Measurements from ENCODE around the gene CPTP. TPM values are rescaled to one million over a fixed set of nuclear protein-coding genes. Genes with fewer than 3 reads are reported as not detected.

Gene CPTP
- total RNA-seq, 2 donors from 2014 or later = 18.0 to 22.8 TPM

GRCh38 chr1:1332774-1333480, 8.3 kb downstream of the CPTP start:
- no peaks in the 10 kb centered on the region for H3K27me3 Mint-ChIP-seq (ENCODE audit: low read depth)
- H3K27ac Mint-ChIP-seq = no peak overlapping the region
- no peak for ATAC-seq (replicated peaks in 1 of 2)

GRCh38 chr1:1333551-1334241, 9.1 kb downstream of the CPTP start:
- peaks cover 0 to 1% of the 10 kb centered on the region in 2 donors for H3K9me3 Mint-ChIP-seq
- DNase-seq (no peak), ATAC-seq (replicated peaks in 1 of 2) (no peak)
- no peak overlapping the region for H3K4me3 Mint-ChIP-seq
- H3K36me3 Mint-ChIP-seq (ENCODE audit: insufficient read depth in 2 of 2) = no peaks in the 10 kb centered on the region
- H3K27ac Mint-ChIP-seq = no peak overlapping the region
- no peaks in the 10 kb centered on the region for H3K27me3 Mint-ChIP-seq (ENCODE audit: low read depth)
- H3K4me1 Mint-ChIP-seq (ENCODE audit: low read depth) = no peaks in the 10 kb centered on the region

More at GRCh38 chr1:1332774-1333480, 8.3 kb downstream of the CPTP start:
- peaks cover 0 to 1% of the 10 kb centered on the region in 2 donors for H3K9me3 Mint-ChIP-seq
- H3K36me3 Mint-ChIP-seq (ENCODE audit: insufficient read depth in 2 of 2) = no peaks in the 10 kb centered on the region
- DNase-seq = no peak
- H3K4me3 Mint-ChIP-seq = no peak overlapping the region
- H3K4me1 Mint-ChIP-seq (ENCODE audit: low read depth) = no peaks in the 10 kb centered on the region

- H3K27ac Mint-ChIP-seq = no peak overlapping the region
These were observed 10.2 kb downstream of the CPTP start for GRCh38 chr1:1334835-1335234.

GRCh38 chr1:1335283-1335682, 10.7 kb downstream of the CPTP start:
- Mint-ChIP-seq H3K27me3 (ENCODE audit: low read depth) (no peaks in the 10 kb centered on the region), H3K27ac (no peak overlapping the region), H3K4me1 (ENCODE audit: low read depth) (no peaks in the 10 kb centered on the region), H3K9me3 (no peaks in the 10 kb centered on the region), H3K4me3 (no peak overlapping the region), H3K36me3 (ENCODE audit: insufficient read depth in 2 of 2) (peaks cover 0 to 2% of the 10 kb centered on the region in 2 donors)
- ATAC-seq (replicated peaks in 1 of 2) (no peak), DNase-seq (no peak)

More at GRCh38 chr1:1334835-1335234, 10.2 kb downstream of the CPTP start:
- Mint-ChIP-seq H3K27me3 (ENCODE audit: low read depth) (no peaks in the 10 kb centered on the region), H3K4me3 (no peak overlapping the region), H3K4me1 (ENCODE audit: low read depth) (no peaks in the 10 kb centered on the region), H3K9me3 (no peaks in the 10 kb centered on the region), H3K36me3 (ENCODE audit: insufficient read depth in 2 of 2) (peaks cover 0 to 2% of the 10 kb centered on the region in 2 donors)
- ATAC-seq (replicated peaks in 1 of 2) = no peak
- DNase-seq = no peak

- Mint-ChIP-seq H3K36me3 (ENCODE audit: insufficient read depth in 2 of 2) (peaks cover 2% of the 10 kb centered on the region in 2 donors), H3K4me3 (no peak overlapping the region), H3K4me1 (ENCODE audit: low read depth) (no peaks in the 10 kb centered on the region), H3K27ac (no peak overlapping the region), H3K9me3 (peaks cover 0 to 3% of the 10 kb centered on the region in 2 donors), H3K27me3 (ENCODE audit: low read depth) (no peaks in the 10 kb centered on the region)
- ATAC-seq (replicated peaks in 1 of 2) (no peak), DNase-seq (no peak)
These were observed 11.2 kb downstream of the CPTP start for GRCh38 chr1:1335792-1336248.

- Mint-ChIP-seq H3K36me3 (ENCODE audit: insufficient read depth in 2 of 2) (peaks cover 6 to 8% of the 10 kb centered on the region in 2 donors), H3K27me3 (ENCODE audit: low read depth) (no peaks in the 10 kb centered on the region), H3K9me3 (peaks cover 0 to 8% of the 10 kb centered on the region in 2 donors), H3K4me1 (ENCODE audit: low read depth) (no peaks in the 10 kb centered on the region), H3K27ac (no peak overlapping the region), H3K4me3 (no peak overlapping the region)
- ATAC-seq (replicated peaks in 1 of 2) = no peak
- DNase-seq = no peak
These were observed 11.8 kb downstream of the CPTP start for GRCh38 chr1:1336446-1336845.

GRCh38 chr1:1336931-1337792, 12.6 kb downstream of the CPTP start:
- H3K4me3 Mint-ChIP-seq = no peak overlapping the region
- ATAC-seq (replicated peaks in 1 of 2) = no peak
- H3K27ac Mint-ChIP-seq = no peak overlapping the region

GRCh38 chr1:1337793-1338147, 13.2 kb downstream of the CPTP start:
- peaks cover 0 to 8% of the 10 kb centered on the region in 2 donors for H3K9me3 Mint-ChIP-seq
- H3K36me3 Mint-ChIP-seq (ENCODE audit: insufficient read depth in 2 of 2) = peaks cover 6 to 10% of the 10 kb centered on the region in 2 donors
- peak; percentile 50 to 56 for ATAC-seq (replicated peaks in 1 of 2)
- H3K4me3 Mint-ChIP-seq = no peak overlapping the region
- DNase-seq = peak; percentile 45 to 51
- no peak overlapping the region for H3K27ac Mint-ChIP-seq
- H3K4me1 Mint-ChIP-seq (ENCODE audit: low read depth) = peaks cover under 1% of the 10 kb centered on the region
- H3K27me3 Mint-ChIP-seq (ENCODE audit: low read depth) = no peaks in the 10 kb centered on the region

More at GRCh38 chr1:1336931-1337792, 12.6 kb downstream of the CPTP start:
- Mint-ChIP-seq H3K9me3 (peaks cover 0 to 8% of the 10 kb centered on the region in 2 donors), H3K36me3 (ENCODE audit: insufficient read depth in 2 of 2) (peaks cover 6 to 10% of the 10 kb centered on the region in 2 donors), H3K4me1 (ENCODE audit: low read depth) (no peaks in the 10 kb centered on the region), H3K27me3 (ENCODE audit: low read depth) (no peaks in the 10 kb centered on the region)
- DNase-seq = no peak

- DNase-seq (no peak), ATAC-seq (replicated peaks in 1 of 2) (no peak)
- Mint-ChIP-seq H3K27me3 (ENCODE audit: low read depth) (no peaks in the 10 kb centered on the region), H3K27ac (no peak overlapping the region), H3K4me1 (ENCODE audit: low read depth) (peaks cover 6% of the 10 kb centered on the region), H3K9me3 (peaks cover 0 to 8% of the 10 kb centered on the region in 2 donors), H3K36me3 (ENCODE audit: insufficient read depth in 2 of 2) (peaks cover 6 to 10% of the 10 kb centered on the region in 2 donors), H3K4me3 (no peak overlapping the region)
These were observed 13.7 kb downstream of the CPTP start for GRCh38 chr1:1338278-1338677.

- Mint-ChIP-seq H3K36me3 (ENCODE audit: insufficient read depth in 2 of 2) (peaks cover 6 to 10% of the 10 kb centered on the region in 2 donors), H3K9me3 (peaks cover 0 to 8% of the 10 kb centered on the region in 2 donors), H3K4me1 (ENCODE audit: low read depth) (peaks cover 9% of the 10 kb centered on the region), H3K4me3 (no peak overlapping the region), H3K27me3 (ENCODE audit: low read depth) (no peaks in the 10 kb centered on the region), H3K27ac (no peak overlapping the region)
- ATAC-seq (replicated peaks in 1 of 2) = no peak
- no peak for DNase-seq
These were observed 15.6 kb downstream of the CPTP start for GRCh38 chr1:1340185-1340584.

GRCh38 chr1:1340791-1341548, 16.4 kb downstream of the CPTP start:
- peaks cover 9% of the 10 kb centered on the region for H3K4me1 Mint-ChIP-seq (ENCODE audit: low read depth)
- no peak overlapping the region for H3K27ac Mint-ChIP-seq
- H3K36me3 Mint-ChIP-seq (ENCODE audit: insufficient read depth in 2 of 2) = peaks cover 6 to 10% of the 10 kb centered on the region in 2 donors
- DNase-seq = no peak
- H3K4me3 Mint-ChIP-seq = no peak overlapping the region
- no peak for ATAC-seq (replicated peaks in 1 of 2)
- H3K27me3 Mint-ChIP-seq (ENCODE audit: low read depth) = no peaks in the 10 kb centered on the region
- H3K9me3 Mint-ChIP-seq = peaks cover 0 to 8% of the 10 kb centered on the region in 2 donors

GRCh38 chr1:1341549-1342021, 17.0 kb downstream of the CPTP start:
- DNase-seq (no peak), ATAC-seq (replicated peaks in 1 of 2) (no peak)
- H3K9me3 Mint-ChIP-seq = peaks cover 0 to 8% of the 10 kb centered on the region in 2 donors
- peaks cover 6 to 10% of the 10 kb centered on the region in 2 donors for H3K36me3 Mint-ChIP-seq (ENCODE audit: insufficient read depth in 2 of 2)
- no peak overlapping the region for H3K27ac Mint-ChIP-seq
- H3K4me1 Mint-ChIP-seq (ENCODE audit: low read depth) = peaks cover 9% of the 10 kb centered on the region
- no peaks in the 10 kb centered on the region for H3K27me3 Mint-ChIP-seq (ENCODE audit: low read depth)
- H3K4me3 Mint-ChIP-seq = no peak overlapping the region

All from activated T-cell treated with anti-CD3 and anti-CD28 coated beads, Interleukin-2, amount 50 U/mL, for 72 hours (primary cell).